K562 (cell line): Measurements from ENCODE around the gene CD34. TPM values are rescaled to one million over a fixed set of nuclear protein-coding genes. Genes with fewer than 3 reads are reported as not detected.

ENCODE experiments used
- CBFA2T2 ChIP-seq: fragments of 450-650 bp; conservative IDR thresholded peaks from 2 replicates; pipeline ENCODE4 v1.6.1; 2017; ENCODE audit warnings: mild to moderate bottlenecking
- CCNT2 ChIP-seq: IDR thresholded peaks from 2 replicates; pipeline ENCODE4 v1.6.1; 2011; ENCODE audit warnings: borderline replicate concordance, low read depth, mild to moderate bottlenecking, moderate library complexity, mixed read lengths, low read length; ENCODE audit not compliant: insufficient read length; ENCODE audit errors: extremely low read depth
- HMGN3 ChIP-seq: IDR thresholded peaks from 2 replicates; pipeline ENCODE4 v1.6.1; 2011; ENCODE audit warnings: borderline replicate concordance, low read depth, mild to moderate bottlenecking, mixed read lengths, low read length; ENCODE audit not compliant: insufficient read length; ENCODE audit errors: extremely low read depth
- KHSRP ChIP-seq: fragments of 450-650 bp; IDR thresholded peaks from 2 replicates; pipeline ENCODE4 v1.6.1; 2017
- LARP7 ChIP-seq: fragments of 450-650 bp; IDR thresholded peaks from 2 replicates; pipeline ENCODE4 v1.6.1; 2016
- MTA2 ChIP-seq: fragments of 450-650 bp; IDR thresholded peaks from 2 replicates; pipeline ENCODE4 v1.6.1; 2016; ENCODE audit warnings: low read depth
- NCOR1 ChIP-seq: fragments of 450-650 bp; IDR thresholded peaks from 2 replicates; pipeline ENCODE4 v1.6.1; 2016; ENCODE audit warnings: mild to moderate bottlenecking, moderate library complexity
- NR2C1 ChIP-seq, 2 experiments: fragments of 450-650 bp; IDR thresholded peaks; 2 replicates each; pipeline ENCODE4 v1.6.1; 2017; ENCODE audit warnings: mild to moderate bottlenecking in 2 of 2, antibody characterized with exemption in 1 of 2, inconsistent platforms in 1 of 2, missing compliant biosample characterization in 1 of 2, missing genetic modification characterization in 1 of 2
- NR4A1 ChIP-seq, 2 experiments: fragments of 250-450 bp in 1 of 2; fragments of 450-650 bp in 1 of 2; sonication (Bioruptor Pico) in 1 of 2; IDR thresholded peaks; 2 replicates each; pipeline versions ENCODE4 v1.4.0 to v1.6.1; 2016 to 2020; ENCODE audit warnings: mild to moderate bottlenecking in 2 of 2, missing compliant biosample characterization in 1 of 2, missing genetic modification characterization in 1 of 2, moderate library complexity in 1 of 2
- PCBP1 ChIP-seq: fragments of 200-400 bp; formaldehyde crosslinking; IDR thresholded peaks from 2 replicates; pipeline ENCODE4 v1.6.1; 2018; ENCODE audit warnings: mild to moderate bottlenecking, low read depth, low read length; ENCODE audit not compliant: poor library complexity, severe bottlenecking
- POLR2AphosphoS2 ChIP-seq: IDR thresholded peaks from 2 replicates; pipeline ENCODE4 v1.6.1; 2012; ENCODE audit warnings: low read length, improper control_type of control experiment
- RBM22 ChIP-seq: fragments of 200-400 bp; formaldehyde crosslinking; IDR thresholded peaks from 2 replicates; pipeline ENCODE4 v1.6.1; 2018; ENCODE audit warnings: low read length, low read depth; ENCODE audit not compliant: poor library complexity, severe bottlenecking
- RBM25 ChIP-seq: fragments of 200-400 bp; formaldehyde crosslinking; IDR thresholded peaks from 2 replicates; pipeline ENCODE4 v1.6.1; 2018; ENCODE audit warnings: low read length, low read depth, moderate library complexity; ENCODE audit not compliant: severe bottlenecking
- SMAD2 ChIP-seq: fragments of 150-350 bp; IDR thresholded peaks from 2 replicates; pipeline ENCODE4 v1.6.1; 2014; ENCODE audit warnings: low read depth, mild to moderate bottlenecking, low read length
- STAT5A ChIP-seq: IDR thresholded peaks from 2 replicates; pipeline ENCODE4 v1.6.1; 2012; ENCODE audit warnings: low read length, inconsistent platforms, borderline replicate concordance
- TCF3 ChIP-seq: sonication (generic); formaldehyde crosslinking; IDR thresholded peaks from 2 replicates; pipeline ENCODE4 v1.4.0; 2020; ENCODE audit warnings: mild to moderate bottlenecking, missing genetic modification reagents
- TCFL5 ChIP-seq: fragments of 250-450 bp; sonication (Bioruptor Pico); conservative IDR thresholded peaks from 2 replicates; pipeline ENCODE4 v1.6.1; 2021; ENCODE audit warnings: mild to moderate bottlenecking, moderate library complexity, matching md5 sums
- TOE1 ChIP-seq, 2 experiments: fragments of 450-650 bp in 1 of 2; sonication (generic) in 1 of 2; formaldehyde crosslinking in 1 of 2; IDR thresholded peaks; 2 replicates each; pipeline versions ENCODE4 v1.7.1 to v1.8.0; 2016 to 2022; ENCODE audit warnings: borderline replicate concordance in 2 of 2, mild to moderate bottlenecking in 2 of 2, antibody characterized with exemption in 1 of 2, inconsistent platforms in 1 of 2, low read depth in 1 of 2, missing genetic modification reagents in 1 of 2, moderate library complexity in 1 of 2
- YBX1 ChIP-seq: fragments of 450-650 bp; IDR thresholded peaks from 2 replicates; pipeline ENCODE4 v1.7.1; 2016; ENCODE audit warnings: mild to moderate bottlenecking
- polyA plus RNA-seq, 8 experiments: library from polyadenylated mRNA; depleted of rRNA in 4 of 8; stranded (reverse) in 5 of 8; unstranded in 3 of 8; fragments of >200 nt; fragmentation: Nextera tagmentation in 2 of 8; fragmentation: Illumina TruSeq in 1 of 8; extraction: Ambion mirVana in 2 of 8; extraction: Trizol in 1 of 8; gene quantifications; 2 replicates each; pipeline versions ENCODE4 v1.2.1 to v1.2.3, GENCODE V29; 2011 to 2014; ENCODE audit warnings: inconsistent platforms in 1 of 8, missing spikeins in 1 of 8
- total RNA-seq, 7 experiments: library from RNA; depleted of rRNA in 6 of 7; stranded (reverse); fragments of >200 nt in 6 of 7; fragmentation: Illumina TruSeq in 2 of 7; extraction: Trizol in 2 of 7; gene quantifications; 2 replicates each; pipeline versions ENCODE4 v1.2.1 to v1.2.3, GENCODE V29; 2011 to 2021; ENCODE audit warnings: low replicate concordance in 1 of 7
- TF ChIP-seq, protein P1 (sequence below): sonication (generic); formaldehyde crosslinking; IDR thresholded peaks from 2 replicates; pipeline ENCODE4 v1.8.0; 2022; ENCODE audit warnings: missing genetic modification reagents, mild to moderate bottlenecking, moderate library complexity, borderline replicate concordance
- TF ChIP-seq, protein P2 (sequence below): fragments of 200-800 bp; sonication (Bioruptor generic); IDR thresholded peaks from 2 replicates; pipeline ENCODE4 v1.6.1; 2016; ENCODE audit warnings: missing genetic modification characterization, missing compliant biosample characterization
- TF ChIP-seq, protein P3 (sequence below): sonication (generic); formaldehyde crosslinking; IDR thresholded peaks from 2 replicates; pipeline ENCODE4 v1.8.1; 2022; ENCODE audit warnings: missing genetic modification reagents

Gene CD34
- total and polyA plus RNA-seq, 9 of the 15 experiments (the other 6 are each of a cell fraction or from before 2014, with no cell fraction given): not detected

DNA sequence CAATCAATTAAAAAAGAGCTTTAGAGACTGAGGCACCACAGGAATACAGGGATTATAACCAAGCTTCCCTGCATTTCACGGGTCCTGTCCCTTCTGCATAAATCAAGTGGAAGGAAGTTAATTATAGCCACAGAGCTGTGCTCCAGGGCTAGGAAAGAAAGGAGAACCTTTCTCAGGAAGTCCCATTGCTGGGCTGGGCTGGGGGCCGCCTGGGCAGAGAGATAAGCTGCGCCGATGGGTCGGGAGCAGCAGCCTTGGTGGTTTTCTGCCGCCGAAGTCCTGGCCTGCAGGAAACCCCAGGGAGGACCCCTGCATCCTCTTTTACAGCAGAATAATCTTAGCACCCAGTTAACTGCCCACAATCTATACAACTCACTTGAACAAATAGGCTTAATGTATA, 12.6 kb upstream of the CD34 start (continued):
- TF ChIP-seq HMGN3 (peak; percentile 83), KHSRP (no peak), MTA2 (peak; percentile 51), YBX1 (no peak), PCBP1 (no peak), CCNT2 (peak; percentile 78), TCFL5 (no peak), RBM22 (no peak), NR2C1 (IDR thresholded peaks at IDR 0.05) (no peak), NR2C1 (tag; IDR thresholded peaks at IDR 0.05) (no peak), RBM25 (no peak), CBFA2T2 (peak; percentile 68), TOE1 (IDR thresholded peaks at IDR 0.05; ENCODE audit: borderline replicate concordance) (peak; percentile 30; the same call in 1 of the 2 replicates), TOE1 (CRISPR knock-in tag; IDR thresholded peaks at IDR 0.05; ENCODE audit: borderline replicate concordance, low read depth) (no peak), NR4A1 (CRISPR knock-in tag; IDR thresholded peaks at IDR 0.05) (no peak), NR4A1 (tag; IDR thresholded peaks at IDR 0.05) (no peak), STAT5A (peak; percentile 56; the same call in 1 of the 2 replicates), LARP7 (no peak), NCOR1 (peak; percentile 76), TCF3 (peak; percentile 93), POLR2AphosphoS2 (no peak), SMAD2 (no peak)
- TF ChIP-seq, protein P1, sequence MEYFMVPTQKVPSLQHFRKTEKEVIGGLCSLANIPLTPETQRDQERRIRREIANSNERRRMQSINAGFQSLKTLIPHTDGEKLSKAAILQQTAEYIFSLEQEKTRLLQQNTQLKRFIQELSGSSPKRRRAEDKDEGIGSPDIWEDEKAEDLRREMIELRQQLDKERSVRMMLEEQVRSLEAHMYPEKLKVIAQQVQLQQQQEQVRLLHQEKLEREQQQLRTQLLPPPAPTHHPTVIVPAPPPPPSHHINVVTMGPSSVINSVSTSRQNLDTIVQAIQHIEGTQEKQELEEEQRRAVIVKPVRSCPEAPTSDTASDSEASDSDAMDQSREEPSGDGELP (CRISPR knock-in tag): peak; percentile 61; the same call in 1 of the 2 replicates
- TF ChIP-seq, protein P2, sequence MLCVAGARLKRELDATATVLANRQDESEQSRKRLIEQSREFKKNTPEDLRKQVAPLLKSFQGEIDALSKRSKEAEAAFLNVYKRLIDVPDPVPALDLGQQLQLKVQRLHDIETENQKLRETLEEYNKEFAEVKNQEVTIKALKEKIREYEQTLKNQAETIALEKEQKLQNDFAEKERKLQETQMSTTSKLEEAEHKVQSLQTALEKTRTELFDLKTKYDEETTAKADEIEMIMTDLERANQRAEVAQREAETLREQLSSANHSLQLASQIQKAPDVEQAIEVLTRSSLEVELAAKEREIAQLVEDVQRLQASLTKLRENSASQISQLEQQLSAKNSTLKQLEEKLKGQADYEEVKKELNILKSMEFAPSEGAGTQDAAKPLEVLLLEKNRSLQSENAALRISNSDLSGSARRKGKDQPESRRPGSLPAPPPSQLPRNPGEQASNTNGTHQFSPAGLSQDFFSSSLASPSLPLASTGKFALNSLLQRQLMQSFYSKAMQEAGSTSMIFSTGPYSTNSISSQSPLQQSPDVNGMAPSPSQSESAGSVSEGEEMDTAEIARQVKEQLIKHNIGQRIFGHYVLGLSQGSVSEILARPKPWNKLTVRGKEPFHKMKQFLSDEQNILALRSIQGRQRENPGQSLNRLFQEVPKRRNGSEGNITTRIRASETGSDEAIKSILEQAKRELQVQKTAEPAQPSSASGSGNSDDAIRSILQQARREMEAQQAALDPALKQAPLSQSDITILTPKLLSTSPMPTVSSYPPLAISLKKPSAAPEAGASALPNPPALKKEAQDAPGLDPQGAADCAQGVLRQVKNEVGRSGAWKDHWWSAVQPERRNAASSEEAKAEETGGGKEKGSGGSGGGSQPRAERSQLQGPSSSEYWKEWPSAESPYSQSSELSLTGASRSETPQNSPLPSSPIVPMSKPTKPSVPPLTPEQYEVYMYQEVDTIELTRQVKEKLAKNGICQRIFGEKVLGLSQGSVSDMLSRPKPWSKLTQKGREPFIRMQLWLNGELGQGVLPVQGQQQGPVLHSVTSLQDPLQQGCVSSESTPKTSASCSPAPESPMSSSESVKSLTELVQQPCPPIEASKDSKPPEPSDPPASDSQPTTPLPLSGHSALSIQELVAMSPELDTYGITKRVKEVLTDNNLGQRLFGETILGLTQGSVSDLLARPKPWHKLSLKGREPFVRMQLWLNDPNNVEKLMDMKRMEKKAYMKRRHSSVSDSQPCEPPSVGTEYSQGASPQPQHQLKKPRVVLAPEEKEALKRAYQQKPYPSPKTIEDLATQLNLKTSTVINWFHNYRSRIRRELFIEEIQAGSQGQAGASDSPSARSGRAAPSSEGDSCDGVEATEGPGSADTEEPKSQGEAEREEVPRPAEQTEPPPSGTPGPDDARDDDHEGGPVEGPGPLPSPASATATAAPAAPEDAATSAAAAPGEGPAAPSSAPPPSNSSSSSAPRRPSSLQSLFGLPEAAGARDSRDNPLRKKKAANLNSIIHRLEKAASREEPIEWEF (CRISPR knock-in tag): no peak
- TF ChIP-seq, protein P3, sequence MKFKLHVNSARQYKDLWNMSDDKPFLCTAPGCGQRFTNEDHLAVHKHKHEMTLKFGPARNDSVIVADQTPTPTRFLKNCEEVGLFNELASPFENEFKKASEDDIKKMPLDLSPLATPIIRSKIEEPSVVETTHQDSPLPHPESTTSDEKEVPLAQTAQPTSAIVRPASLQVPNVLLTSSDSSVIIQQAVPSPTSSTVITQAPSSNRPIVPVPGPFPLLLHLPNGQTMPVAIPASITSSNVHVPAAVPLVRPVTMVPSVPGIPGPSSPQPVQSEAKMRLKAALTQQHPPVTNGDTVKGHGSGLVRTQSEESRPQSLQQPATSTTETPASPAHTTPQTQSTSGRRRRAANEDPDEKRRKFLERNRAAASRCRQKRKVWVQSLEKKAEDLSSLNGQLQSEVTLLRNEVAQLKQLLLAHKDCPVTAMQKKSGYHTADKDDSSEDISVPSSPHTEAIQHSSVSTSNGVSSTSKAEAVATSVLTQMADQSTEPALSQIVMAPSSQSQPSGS: no peak
